ENCODE data around the gene MAFG.
A peak's percentile ranks its signal among the peaks of the same experiment; 100 is the strongest.

The MAFG gene

GRCh38 chr17:81913394-81914102 lies 14.0 kb downstream of the MAFG start (continued):
- TF ChIP-seq BCL11B (tag by site-specific recombination; IDR thresholded peaks at IDR 0.05; ENCODE audit: low read depth) (no peak), ZNF174 (tag by site-specific recombination; IDR thresholded peaks at IDR 0.05) (no peak), HIC1 (tag by site-specific recombination; IDR thresholded peaks at IDR 0.05) (peak; percentile 53; the same call in 1 of the 2 replicates)

- CTCF ChIA-PET = interaction anchor here (0.7 to 1.9 kb wide), 5 partner anchors 12 to 107 kb away, joined by 3 to 8 read pairs (median 3); no protein-coding TSS in a partner anchor
- no peaks in the 10 kb centered on the region for H3K9me3 ChIP-seq (ENCODE audit: control insufficient read depth, insufficient read depth, low read depth, low read length)
- H3K36me3 ChIP-seq (ENCODE audit: control insufficient read depth in 2 of 2, insufficient read depth in 1 of 2, low read length in 2 of 2) = peaks cover 0 to 61% of the 10 kb centered on the region in 2 experiments; a peak in 1 of 3 replicates
- H3K4me3 ChIP-seq (ENCODE audit: low read depth, low read length) = no peak overlapping the region
- H3K27ac ChIP-seq (ENCODE audit: extremely low read depth, low read depth, low read length) = no peak overlapping the region
- POLR2A ChIA-PET = interaction anchor here (0.5 to 2.0 kb wide), 10 partner anchors 9 to 209 kb away, joined by 3 to 10 read pairs (median 3); partner anchors contain the start of genes MAFG and MRPL12
- peaks cover 10% of the 10 kb centered on the region for H3K4me1 ChIP-seq (ENCODE audit: control insufficient read depth, insufficient read depth, low read length)
- TF ChIP-seq ZBTB49 (tag by site-specific recombination; IDR thresholded peaks at IDR 0.05; ENCODE audit: low read depth) (no peak), ZNF610 (tag by site-specific recombination; IDR thresholded peaks at IDR 0.05; ENCODE audit: borderline replicate concordance) (no peak), ZNF114 (tag by site-specific recombination; IDR thresholded peaks at IDR 0.05) (no peak), ZNF623 (tag by site-specific recombination; IDR thresholded peaks at IDR 0.05) (peak; percentile 28; the same call in 1 of the 2 replicates), ZNF513 (tag by site-specific recombination; IDR thresholded peaks at IDR 0.05) (no peak), ZNF660 (tag by site-specific recombination; IDR thresholded peaks at IDR 0.05) (peak; percentile 92), ZNF791 (tag by site-specific recombination; IDR thresholded peaks at IDR 0.05) (no peak), ZNF692 (tag by site-specific recombination; IDR thresholded peaks at IDR 0.05) (peak; percentile 88), ZNF341 (tag by site-specific recombination; IDR thresholded peaks at IDR 0.05; ENCODE audit: low read depth) (no peak), ZXDB (tag by site-specific recombination; IDR thresholded peaks at IDR 0.05) (no peak), ZNF792 (tag by site-specific recombination; IDR thresholded peaks at IDR 0.05) (no peak), PBX3 (CRISPR knock-in tag; IDR thresholded peaks at IDR 0.05) (0 out of 2 replicates have a peak, but pooled peaks have one; percentile 27), KLF8 (tag by site-specific recombination; IDR thresholded peaks at IDR 0.05) (peak; percentile 17; the same call in 1 of the 2 replicates), KLF1 (tag by site-specific recombination; IDR thresholded peaks at IDR 0.05) (peak; percentile 86), ZFP69B (tag by site-specific recombination; IDR thresholded peaks at IDR 0.05) (peak; percentile 94), MEIS1 (CRISPR knock-in tag; IDR thresholded peaks at IDR 0.05; ENCODE audit: borderline replicate concordance) (no peak), ZNF248 (tag by site-specific recombination; IDR thresholded peaks at IDR 0.05) (no peak), ZBTB11 (tag by site-specific recombination; conservative IDR thresholded peaks at IDR 0.05; ENCODE audit: low read depth) (no peak)
Observed at GRCh38 chr17:81912441-81913309, 14.9 kb downstream of the MAFG start.
